Loucy (cell line): ENCODE measurements around the gene ZNRF2.

Experiments
- EZH2phosphoT487 ChIP-seq: fragments of 200-600 bp; IDR thresholded peaks from 2 replicates; pipeline ENCODE4 v1.6.1; 2018; ENCODE audit warnings: antibody characterized with exemption, mild to moderate bottlenecking, moderate library complexity, borderline replicate concordance
- TF ChIP-seq, protein P1 (sequence below): fragments of 200-600 bp; sonication (generic); conservative IDR thresholded peaks from 2 replicates; pipeline ENCODE4 v1.5.1; 2014; ENCODE audit warnings: mild to moderate bottlenecking, antibody characterized with exemption, low read length

DNA sequence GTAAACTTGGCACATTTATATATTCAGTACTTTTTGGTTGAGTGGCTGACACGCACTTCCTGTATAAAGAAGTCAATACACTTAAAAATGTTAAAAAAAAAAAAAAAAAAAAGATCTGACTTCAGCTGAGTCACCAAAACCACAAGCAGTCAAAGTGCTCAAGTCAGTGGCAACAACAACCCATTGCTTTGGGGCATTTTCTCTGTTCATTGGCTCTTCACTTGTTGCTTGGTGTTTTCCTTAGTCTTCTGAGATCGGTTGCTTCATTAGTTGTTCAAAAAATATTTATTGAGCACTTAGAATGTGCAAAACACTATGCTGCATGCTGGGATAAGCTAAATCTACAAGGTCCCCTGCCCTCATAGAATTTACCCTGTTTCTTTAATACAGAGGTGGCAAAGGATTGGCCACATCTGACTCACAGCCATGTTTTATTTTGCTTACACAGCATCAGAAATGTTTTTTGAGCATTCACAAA lies 63.7 kb downstream of the ZNRF2 start:
- TF ChIP-seq, protein P1, sequence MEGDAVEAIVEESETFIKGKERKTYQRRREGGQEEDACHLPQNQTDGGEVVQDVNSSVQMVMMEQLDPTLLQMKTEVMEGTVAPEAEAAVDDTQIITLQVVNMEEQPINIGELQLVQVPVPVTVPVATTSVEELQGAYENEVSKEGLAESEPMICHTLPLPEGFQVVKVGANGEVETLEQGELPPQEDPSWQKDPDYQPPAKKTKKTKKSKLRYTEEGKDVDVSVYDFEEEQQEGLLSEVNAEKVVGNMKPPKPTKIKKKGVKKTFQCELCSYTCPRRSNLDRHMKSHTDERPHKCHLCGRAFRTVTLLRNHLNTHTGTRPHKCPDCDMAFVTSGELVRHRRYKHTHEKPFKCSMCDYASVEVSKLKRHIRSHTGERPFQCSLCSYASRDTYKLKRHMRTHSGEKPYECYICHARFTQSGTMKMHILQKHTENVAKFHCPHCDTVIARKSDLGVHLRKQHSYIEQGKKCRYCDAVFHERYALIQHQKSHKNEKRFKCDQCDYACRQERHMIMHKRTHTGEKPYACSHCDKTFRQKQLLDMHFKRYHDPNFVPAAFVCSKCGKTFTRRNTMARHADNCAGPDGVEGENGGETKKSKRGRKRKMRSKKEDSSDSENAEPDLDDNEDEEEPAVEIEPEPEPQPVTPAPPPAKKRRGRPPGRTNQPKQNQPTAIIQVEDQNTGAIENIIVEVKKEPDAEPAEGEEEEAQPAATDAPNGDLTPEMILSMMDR: no peak
- TF ChIP-seq EZH2phosphoT487: no peak
